Central memory CD8-positive, alpha-beta T cell (primary cell): Measurements from ENCODE around the gene GAS2L1.

Experiments used
- ATAC-seq: fragments of 150-1000 bp; cut with Tn5 transposase; replicated peaks from 2 replicates; pipeline ENCODE4 v1.10.0; 2022; ENCODE audit warnings: mild to moderate bottlenecking, moderate FRiP score, moderate number of reproducible peaks; ENCODE audit not compliant: poor library complexity, severe bottlenecking; ENCODE audit errors: extremely low read depth
- DNase-seq, 2 donors: peaks; one replicate each; pipeline ENCODE4 v3.0.0; 2021; ENCODE audit warnings: low spot score in 2 of 2
- H3K27ac Mint-ChIP-seq: one replicate; pipeline ENCODE4 v1.8.0; 2022; ENCODE audit warnings: low read depth, mild to moderate bottlenecking, moderate library complexity, mixed read lengths
- H3K27me3 Mint-ChIP-seq: one replicate; pipeline ENCODE4 v1.8.0; 2022; ENCODE audit warnings: mixed read lengths
- H3K36me3 Mint-ChIP-seq: one replicate; pipeline ENCODE4 v1.8.0; 2022; ENCODE audit warnings: mild to moderate bottlenecking, moderate library complexity, mixed read lengths; ENCODE audit not compliant: insufficient read depth
- H3K4me1 Mint-ChIP-seq: one replicate; pipeline ENCODE4 v1.8.0; 2022; ENCODE audit warnings: mixed read lengths
- H3K4me3 Mint-ChIP-seq: one replicate; pipeline ENCODE4 v1.8.0; 2022; ENCODE audit warnings: mild to moderate bottlenecking, moderate library complexity, mixed read lengths
- H3K9me3 Mint-ChIP-seq: one replicate; pipeline ENCODE4 v1.8.0; 2022; ENCODE audit warnings: mixed read lengths

GAS2L1 gene

GRCh38 chr22:29307596-29308147 lies 1.2 kb downstream of the GAS2L1 start:
- Mint-ChIP-seq H3K27me3 (peaks cover 25% of the 10 kb centered on the region), H3K36me3 (peaks cover 9% of the 10 kb centered on the region), H3K27ac (no peak overlapping the region), H3K4me3 (peak overlapping the region; percentile 75), H3K4me1 (peaks cover 17% of the 10 kb centered on the region), H3K9me3 (no peaks in the 10 kb centered on the region)
- ATAC-seq (no peak), DNase-seq (no peak)

DNA sequence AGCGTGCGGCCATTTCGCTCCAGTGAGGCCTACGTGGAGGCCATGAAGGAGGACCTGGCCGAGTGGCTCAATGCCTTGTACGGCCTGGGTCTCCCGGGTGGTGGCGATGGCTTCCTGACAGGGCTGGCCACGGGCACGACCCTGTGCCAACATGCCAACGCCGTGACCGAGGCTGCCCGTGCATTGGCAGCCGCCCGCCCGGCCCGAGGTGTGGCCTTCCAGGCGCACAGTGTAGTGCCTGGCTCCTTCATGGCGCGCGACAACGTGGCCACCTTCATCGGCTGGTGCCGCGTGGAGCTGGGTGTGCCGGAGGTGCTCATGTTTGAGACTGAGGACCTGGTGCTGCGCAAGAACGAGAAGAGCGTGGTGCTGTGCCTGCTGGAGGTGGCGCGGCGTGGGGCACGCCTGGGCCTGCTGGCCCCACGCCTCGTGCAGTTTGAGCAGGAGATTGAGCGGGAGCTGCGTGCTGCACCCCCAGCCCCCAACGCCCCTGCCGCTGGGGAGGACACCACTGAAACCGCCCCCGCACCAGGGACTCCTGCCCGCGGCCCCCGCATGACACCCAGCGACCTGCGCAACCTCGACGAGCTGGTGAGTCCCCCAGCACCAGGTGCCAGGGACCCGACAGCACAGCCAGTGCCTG lies 1.8 kb downstream of the GAS2L1 start:
- Mint-ChIP-seq H3K9me3 (no peaks in the 10 kb centered on the region), H3K36me3 (peaks cover 11% of the 10 kb centered on the region), H3K4me1 (peaks cover 17% of the 10 kb centered on the region), H3K27ac (no peak overlapping the region), H3K4me3 (peak overlapping the region; percentile 45), H3K27me3 (peaks cover 31% of the 10 kb centered on the region)
- DNase-seq (no peak), ATAC-seq (no peak)

- Mint-ChIP-seq H3K27ac (no peak overlapping the region), H3K9me3 (no peaks in the 10 kb centered on the region), H3K4me1 (peaks cover 20% of the 10 kb centered on the region), H3K27me3 (peaks cover 37% of the 10 kb centered on the region), H3K4me3 (peak overlapping the region; percentile 45), H3K36me3 (peaks cover 11% of the 10 kb centered on the region)
- ATAC-seq = peak; percentile 66
- no peak for DNase-seq
Observed at GRCh38 chr22:29308791-29309262, 2.4 kb downstream of the GAS2L1 start.

GRCh38 chr22:29309332-29310064 lies 3.0 kb downstream of the GAS2L1 start:
- Mint-ChIP-seq H3K9me3 (no peaks in the 10 kb centered on the region), H3K27ac (no peak overlapping the region), H3K4me3 (no peak overlapping the region), H3K27me3 (peaks cover 42% of the 10 kb centered on the region), H3K36me3 (peaks cover 14% of the 10 kb centered on the region), H3K4me1 (peaks cover 27% of the 10 kb centered on the region)
- DNase-seq (no peak), ATAC-seq (no peak)

GRCh38 chr22:29310065-29310862 lies 3.8 kb downstream of the GAS2L1 start:
- Mint-ChIP-seq H3K4me3 (no peak overlapping the region), H3K9me3 (no peaks in the 10 kb centered on the region), H3K27ac (no peak overlapping the region), H3K36me3 (peaks cover 11% of the 10 kb centered on the region), H3K27me3 (peaks cover 39% of the 10 kb centered on the region), H3K4me1 (peaks cover 30% of the 10 kb centered on the region)
- ATAC-seq (no peak), DNase-seq (no peak)

GRCh38 chr22:29310863-29311339 lies 4.5 kb downstream of the GAS2L1 start:
- peak in 1 of 2 donors; percentile 38 for DNase-seq
- Mint-ChIP-seq H3K36me3 (peaks cover 11% of the 10 kb centered on the region), H3K4me3 (no peak overlapping the region), H3K9me3 (no peaks in the 10 kb centered on the region), H3K27me3 (peaks cover 35% of the 10 kb centered on the region), H3K27ac (no peak overlapping the region), H3K4me1 (peaks cover 24% of the 10 kb centered on the region)
- peak; percentile 25 for ATAC-seq

DNA sequence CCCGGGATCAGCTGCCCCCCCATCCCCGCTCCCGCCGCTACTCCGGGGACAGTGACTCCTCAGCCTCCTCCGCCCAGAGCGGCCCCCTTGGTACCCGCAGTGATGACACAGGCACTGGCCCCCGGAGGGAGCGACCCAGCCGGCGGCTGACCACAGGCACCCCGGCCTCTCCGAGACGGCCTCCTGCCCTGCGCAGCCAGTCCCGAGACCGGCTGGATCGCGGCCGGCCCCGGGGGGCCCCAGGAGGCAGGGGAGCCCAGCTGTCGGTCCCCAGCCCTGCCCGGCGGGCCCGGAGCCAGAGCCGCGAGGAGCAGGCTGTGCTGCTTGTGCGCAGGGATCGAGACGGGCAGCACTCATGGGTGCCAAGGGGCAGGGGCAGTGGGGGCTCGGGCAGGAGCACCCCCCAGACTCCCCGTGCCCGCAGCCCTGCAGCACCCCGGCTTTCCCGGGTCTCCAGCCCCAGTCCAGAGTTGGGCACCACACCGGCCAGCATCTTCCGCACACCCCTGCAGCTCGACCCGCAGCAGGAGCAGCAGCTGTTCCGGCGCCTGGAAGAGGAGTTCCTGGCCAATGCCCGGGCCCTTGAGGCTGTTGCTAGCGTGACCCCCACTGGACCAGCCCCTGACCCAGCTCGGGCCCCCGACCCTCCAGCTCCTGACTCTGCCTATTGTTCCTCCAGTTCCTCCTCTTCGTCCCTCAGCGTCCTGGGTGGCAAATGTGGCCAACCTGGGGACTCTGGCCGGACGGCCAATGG lies 5.2 kb downstream of the GAS2L1 start:
- ATAC-seq = no peak
- Mint-ChIP-seq H3K4me3 (no peak overlapping the region), H3K27me3 (peaks cover 41% of the 10 kb centered on the region), H3K27ac (no peak overlapping the region), H3K4me1 (peaks cover 17% of the 10 kb centered on the region), H3K9me3 (no peaks in the 10 kb centered on the region), H3K36me3 (peaks cover 11% of the 10 kb centered on the region)
- DNase-seq = no peak

DNA sequence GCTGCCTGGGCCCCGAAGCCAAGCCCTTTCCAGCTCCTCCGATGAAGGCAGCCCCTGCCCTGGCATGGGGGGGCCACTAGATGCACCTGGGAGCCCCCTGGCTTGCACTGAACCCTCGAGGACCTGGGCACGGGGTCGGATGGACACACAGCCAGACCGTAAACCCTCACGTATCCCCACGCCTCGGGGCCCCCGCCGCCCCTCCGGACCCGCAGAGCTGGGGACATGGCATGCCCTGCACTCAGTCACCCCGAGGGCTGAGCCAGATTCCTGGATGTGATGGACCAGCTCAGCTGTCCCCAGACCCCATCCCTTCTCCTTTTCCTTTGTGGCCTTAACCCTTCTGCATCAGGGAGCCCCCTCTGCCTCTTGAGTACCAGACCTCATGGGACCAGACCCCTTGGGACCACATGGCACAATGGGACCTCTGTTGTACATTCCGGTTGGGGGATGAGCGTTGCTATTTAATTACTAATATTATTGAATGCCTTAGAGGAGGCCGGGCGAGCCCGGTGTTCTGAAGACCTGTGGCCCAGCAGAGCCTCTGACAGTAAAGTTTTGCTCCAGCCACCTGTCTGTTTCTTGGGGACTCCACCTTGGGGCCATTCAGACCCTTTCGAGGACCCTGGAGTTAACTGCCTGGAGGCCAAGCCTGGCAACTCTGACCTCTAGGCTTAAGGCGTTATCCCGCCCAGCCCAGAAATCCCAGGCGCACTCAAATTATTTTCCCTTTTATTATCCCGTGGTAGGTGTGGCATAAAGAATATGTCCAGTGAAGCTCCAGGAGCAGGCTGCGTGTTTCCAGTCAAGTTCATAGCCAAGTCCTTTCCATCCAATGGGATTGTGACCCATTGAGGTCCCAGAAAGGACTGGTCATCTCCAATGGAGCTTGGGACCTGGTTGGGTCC lies 6.0 kb downstream of the GAS2L1 start:
- H3K4me3 Mint-ChIP-seq = no peak overlapping the region
- H3K27me3 Mint-ChIP-seq = peaks cover 48% of the 10 kb centered on the region
- no peaks in the 10 kb centered on the region for H3K9me3 Mint-ChIP-seq
- ATAC-seq (no peak), DNase-seq (no peak)
- peaks cover 17% of the 10 kb centered on the region for H3K4me1 Mint-ChIP-seq
- peaks cover 9% of the 10 kb centered on the region for H3K36me3 Mint-ChIP-seq
- no peak overlapping the region for H3K27ac Mint-ChIP-seq

DNA sequence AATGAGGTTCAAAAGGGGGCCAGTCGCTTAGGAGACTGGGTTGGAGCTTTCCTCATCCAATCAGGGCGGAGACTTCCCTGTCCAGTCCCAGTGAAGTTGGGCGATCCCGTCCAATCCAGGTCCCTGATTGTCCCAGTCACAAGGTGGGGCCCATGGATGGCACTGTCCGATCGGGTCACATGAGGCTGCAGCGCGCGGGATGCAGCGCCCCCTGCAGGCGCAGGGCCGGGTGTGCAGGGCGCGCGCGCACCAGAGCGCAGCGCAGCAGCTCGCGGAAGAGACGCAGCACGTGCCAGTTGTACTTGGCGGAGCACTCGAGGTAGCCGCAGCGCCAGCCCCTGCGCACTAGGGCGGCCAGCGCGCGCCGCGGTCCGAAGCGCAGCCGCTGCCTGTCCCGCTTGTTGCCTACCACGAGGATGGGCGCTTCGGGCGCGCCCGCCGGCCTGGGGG lies 6.7 kb downstream of the GAS2L1 start:
- Mint-ChIP-seq H3K4me1 (peaks cover 17% of the 10 kb centered on the region), H3K4me3 (no peak overlapping the region)

DNA sequence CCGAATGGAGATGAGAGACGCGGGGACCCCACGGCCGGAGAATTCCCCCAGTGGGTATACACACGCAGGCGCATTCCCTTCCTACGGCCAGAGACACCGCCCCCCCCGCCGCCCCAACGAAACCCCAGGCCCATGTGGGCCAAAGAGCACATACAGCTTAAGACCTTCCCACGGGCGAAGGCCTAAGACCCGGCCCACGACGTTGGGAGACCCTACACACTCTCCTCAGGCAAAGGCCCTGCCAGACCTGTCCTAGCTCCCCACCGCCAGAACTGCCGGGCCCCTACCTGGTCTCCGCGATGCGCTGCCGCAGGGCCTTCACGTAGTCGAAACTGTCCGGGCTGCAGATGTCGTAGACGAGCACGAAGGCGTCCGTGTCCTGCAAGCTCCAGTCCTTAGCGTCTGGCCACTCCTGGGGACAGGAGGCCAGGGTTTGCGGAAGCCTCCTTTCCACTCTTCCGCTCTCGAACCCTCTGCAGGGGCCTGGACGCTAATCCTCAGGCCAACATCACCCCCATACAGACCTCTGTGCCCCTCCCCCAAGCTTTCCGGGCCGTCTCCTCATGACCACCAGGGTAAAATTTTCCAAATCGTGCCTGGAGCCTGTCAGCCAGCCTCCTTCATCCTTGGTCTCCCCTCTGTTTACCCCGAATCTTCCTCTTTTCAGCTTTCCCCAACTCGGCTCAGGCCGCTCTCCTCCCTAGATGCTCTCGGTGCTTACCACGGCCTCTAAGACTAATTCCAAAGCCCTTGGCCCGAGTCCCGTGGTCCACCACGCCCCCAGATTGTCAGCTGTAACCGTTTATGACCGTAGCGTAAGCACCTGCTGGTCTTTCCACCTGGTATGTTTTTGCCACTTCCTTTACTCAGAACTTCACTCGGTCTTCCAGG lies 7.4 kb downstream of the GAS2L1 start:
- H3K9me3 Mint-ChIP-seq = no peaks in the 10 kb centered on the region
- ATAC-seq = no peak
- H3K27me3 Mint-ChIP-seq = peaks cover 48% of the 10 kb centered on the region
- peaks cover 17% of the 10 kb centered on the region for H3K4me1 Mint-ChIP-seq
- no peak overlapping the region for H3K27ac Mint-ChIP-seq
- DNase-seq = no peak
- peaks cover 8% of the 10 kb centered on the region for H3K36me3 Mint-ChIP-seq
- peak overlapping the region; percentile 14 for H3K4me3 Mint-ChIP-seq

More for the DNA sequence above, 6.7 kb downstream of the GAS2L1 start:
- peaks cover 9% of the 10 kb centered on the region for H3K36me3 Mint-ChIP-seq
- H3K9me3 Mint-ChIP-seq = no peaks in the 10 kb centered on the region
- peaks cover 48% of the 10 kb centered on the region for H3K27me3 Mint-ChIP-seq
- H3K27ac Mint-ChIP-seq = no peak overlapping the region
- DNase-seq (no peak), ATAC-seq (no peak)
